Stimulated activated CD8-positive, alpha-beta memory T cell treated with anti-CD3 and anti-CD28 coated beads, Interleukin-2, amount 100 ng/mL, for 1 hour (primary cell): Measurements from ENCODE around the gene ZDHHC20.

ENCODE experiments used
- DNase-seq, 2 donors: peaks; one replicate each; pipeline ENCODE4 v3.0.0-alpha.2; 2020; ENCODE audit warnings: low read depth in 2 of 2

ZDHHC20 gene

DNA sequence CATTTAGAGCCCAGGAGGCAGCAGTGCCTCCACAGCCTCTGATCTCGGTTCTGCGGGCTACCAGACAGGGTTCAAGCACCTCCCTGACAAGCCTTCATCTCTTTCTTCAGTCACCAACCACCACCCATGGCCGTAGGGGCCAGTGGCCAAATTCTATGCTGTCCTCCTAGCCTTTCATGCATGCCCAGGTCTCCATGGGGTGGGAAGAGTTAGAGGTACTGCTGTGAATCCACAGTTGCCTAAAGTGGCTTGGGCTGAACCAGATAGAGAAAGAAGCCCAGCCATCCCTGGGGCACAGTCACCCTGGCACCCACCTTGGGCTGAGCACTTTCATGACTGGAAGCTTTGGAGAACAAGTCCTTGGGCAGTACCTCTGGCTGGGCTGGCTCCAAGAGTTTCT is 97.4 kb downstream of the ZDHHC20 start:
- DNase-seq, result no peak

DNA sequence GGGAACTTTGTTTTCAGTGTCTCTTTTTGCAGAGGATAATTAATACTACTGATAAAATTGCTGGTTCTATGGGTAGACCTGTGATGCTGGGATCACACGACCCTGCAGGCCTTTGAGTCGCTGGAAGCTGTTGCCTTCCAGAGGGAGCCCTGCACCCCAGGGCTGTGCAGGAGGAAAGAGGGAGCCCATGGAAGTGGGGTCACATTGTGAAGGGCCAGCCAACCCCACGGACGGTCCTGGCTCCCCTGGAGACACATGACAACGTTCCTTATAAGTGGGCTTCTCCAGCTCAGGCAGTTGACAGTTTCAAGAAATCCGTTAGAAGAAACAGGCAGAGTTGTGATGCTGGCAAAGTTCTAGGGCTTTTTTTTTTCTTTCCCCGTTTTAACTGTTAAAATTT is 98.0 kb downstream of the ZDHHC20 start:
- no peak for DNase-seq

DNA sequence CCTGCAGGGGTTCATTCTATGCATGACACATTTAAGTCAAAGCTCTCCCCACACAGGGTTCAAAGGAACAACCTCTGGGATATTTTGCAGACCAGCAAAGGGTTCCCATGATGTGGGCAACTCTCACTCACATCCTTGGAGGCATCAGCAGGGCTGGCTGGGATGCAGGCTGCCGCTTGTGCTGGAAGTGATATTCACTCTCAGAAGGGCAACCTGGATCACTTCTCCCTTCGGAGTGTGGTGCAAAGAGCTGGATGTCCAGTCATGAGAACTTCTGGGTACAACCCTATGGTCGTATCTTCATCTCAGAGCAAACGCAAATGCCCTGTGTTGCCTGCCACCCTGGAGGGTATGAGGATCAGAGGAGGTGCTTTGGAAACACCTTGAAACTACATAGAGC is 98.6 kb downstream of the ZDHHC20 start:
- no peak for DNase-seq

GRCh38 chr13:21359855-21360254 is 99.2 kb downstream of the ZDHHC20 start:
- no peak for DNase-seq

DNA sequence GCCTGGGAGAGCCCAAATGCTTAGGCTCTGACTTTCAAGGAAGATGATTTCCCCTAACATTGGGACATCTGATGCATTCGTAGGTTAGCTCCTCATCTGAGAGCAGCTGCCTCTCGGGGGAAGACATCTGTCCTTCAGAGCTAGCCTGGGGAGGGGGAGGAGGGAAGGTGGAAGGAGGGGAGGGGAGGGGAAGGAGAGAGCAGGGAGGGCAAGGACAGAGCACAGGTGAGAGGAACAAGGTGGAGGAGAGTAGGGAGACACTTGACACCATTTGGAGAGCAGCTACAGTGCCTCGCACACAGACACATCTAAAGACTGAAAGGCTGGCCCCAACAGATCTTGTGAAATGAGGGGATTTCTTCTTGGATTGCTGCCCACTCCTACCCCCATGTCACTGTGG is 103.8 kb downstream of the ZDHHC20 start:
- DNase-seq, result no peak

DNA sequence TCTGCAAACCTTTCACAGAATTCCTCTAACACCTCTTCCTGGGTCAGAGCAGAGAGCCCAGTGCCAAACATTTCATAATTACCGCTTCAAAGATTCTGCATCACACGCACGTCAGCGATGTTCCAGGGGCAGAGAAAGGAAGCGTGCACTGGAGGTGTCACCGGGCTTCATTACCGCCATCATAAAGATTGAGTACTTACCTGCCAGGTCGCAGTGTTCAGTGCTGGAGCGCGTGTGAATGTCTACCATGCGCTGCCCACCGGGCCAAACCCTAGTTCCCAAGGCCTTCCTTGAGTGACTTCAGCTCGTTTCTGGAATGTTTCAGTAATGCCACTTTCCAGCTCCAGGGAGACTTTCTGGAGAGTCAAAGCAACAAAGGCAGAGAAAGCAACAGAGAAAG is 104.4 kb downstream of the ZDHHC20 start:
- no peak for DNase-seq

DNA sequence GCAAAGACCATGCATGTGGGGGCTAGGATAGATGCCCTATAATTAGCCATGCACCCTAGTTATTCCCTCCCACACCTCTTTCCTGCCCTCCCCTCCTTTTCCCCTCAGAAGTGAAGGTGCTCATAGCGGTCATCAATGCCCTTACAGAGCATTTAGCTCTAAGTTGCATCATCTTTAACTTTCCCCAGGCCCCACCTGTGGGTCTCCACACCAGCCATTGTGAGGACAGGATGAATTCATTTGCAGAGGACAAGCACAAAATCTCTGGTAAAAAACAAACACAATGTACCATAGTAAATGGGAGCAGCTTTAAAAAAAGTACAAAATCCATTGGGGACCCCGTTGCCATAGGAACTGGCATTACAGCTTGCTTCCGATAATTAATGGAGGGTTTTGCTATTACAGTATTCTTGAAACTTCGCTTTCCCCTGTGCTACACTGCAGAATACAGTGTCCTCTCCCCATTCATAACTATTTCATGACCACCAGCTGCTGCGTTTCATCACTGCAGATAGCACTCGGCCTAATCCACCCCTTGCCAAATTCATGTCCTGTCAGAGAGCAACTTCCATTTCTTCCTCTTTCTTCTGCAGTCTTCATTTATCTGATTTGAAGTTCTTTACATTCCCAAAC is 110.5 kb downstream of the ZDHHC20 start:
- no peak for DNase-seq

GRCh38 chr13:21347753-21348318 is 111.3 kb downstream of the ZDHHC20 start:
- no peak for DNase-seq

DNA sequence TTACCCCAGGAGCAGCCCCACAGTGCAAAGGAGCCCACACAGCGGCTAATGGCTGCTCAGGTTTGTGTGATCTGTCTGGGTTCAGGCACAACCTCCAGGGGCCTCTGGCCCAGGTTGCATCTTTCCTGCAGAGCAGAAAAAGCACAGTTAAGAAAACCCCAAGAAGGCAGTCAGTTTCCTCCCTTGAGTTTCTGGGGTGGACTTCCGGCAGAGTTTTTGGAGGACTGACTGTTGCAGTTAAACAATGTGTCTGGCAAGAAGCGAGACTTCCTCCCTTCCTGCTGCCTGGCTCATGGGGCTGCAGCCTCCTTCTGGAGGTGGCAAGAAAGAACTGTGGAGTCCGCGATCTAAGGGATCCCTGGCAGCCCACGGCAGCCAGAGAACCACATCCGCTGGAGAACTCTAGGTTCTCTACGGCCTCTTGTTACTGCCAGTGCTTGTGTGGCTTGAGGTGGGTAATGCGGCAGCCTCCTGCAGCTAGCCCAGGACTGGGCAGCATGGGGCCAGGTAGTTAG is 114.4 kb downstream of the ZDHHC20 start:
- no peak for DNase-seq

DNA sequence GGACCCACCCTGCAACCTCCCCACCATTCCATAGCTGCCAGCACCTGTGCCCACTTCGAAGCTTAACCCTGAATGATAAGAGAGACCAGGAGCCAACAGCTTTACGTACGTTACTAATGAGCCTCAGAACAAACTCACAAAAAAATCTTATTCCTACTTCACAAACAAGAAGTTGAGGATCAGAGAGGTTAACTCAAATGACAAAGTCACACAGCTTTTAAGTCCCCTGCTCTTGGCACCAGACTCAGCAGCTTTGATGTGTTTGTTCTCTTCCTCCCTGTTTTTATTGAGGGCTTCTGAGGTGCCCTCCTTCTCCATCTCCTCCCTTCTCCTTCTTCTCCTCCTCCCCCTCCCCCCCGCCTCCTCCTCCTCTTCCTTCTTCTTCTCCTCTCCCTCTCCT is 115.4 kb downstream of the ZDHHC20 start:
- DNase-seq, result no peak

DNA sequence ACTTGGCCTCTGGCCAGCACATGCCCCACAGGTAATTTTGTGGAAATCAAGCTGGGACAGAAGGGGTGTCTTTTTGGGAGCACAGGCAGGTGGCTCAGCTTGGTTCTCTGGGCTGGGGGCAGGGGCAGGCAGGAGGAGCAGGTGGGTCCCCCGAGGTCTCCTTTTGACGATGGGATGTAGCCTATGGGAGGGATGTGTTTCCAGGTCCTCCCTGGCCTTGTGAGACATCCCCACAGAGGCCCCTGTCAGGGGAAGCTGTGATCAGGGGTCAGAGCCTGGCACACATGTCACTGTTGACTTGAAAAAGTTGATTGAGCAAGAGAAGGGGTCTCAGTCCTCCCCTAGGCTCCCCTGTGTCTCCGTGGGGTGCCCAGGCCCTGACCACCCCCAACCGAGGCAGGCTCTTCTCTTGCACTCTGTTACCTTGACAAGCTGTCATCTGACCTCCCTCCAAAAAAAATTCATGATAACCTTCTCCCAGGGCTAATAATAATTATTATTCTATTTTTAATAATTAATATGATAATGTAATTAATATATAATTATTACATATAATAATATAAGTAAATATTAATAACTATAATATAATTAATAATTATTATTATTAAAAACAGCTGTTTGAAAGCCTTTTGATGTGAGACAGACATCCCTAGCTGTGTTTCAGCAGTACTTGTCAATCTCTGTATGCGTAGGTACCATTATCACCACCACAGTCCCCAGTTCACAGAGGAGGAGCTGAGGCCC is 116.2 kb downstream of the ZDHHC20 start:
- DNase-seq, result no peak

GRCh38 chr13:21341637-21342422 is 117.3 kb downstream of the ZDHHC20 start:
- no peak for DNase-seq

GRCh38 chr13:21338639-21339278 is 120.3 kb downstream of the ZDHHC20 start:
- DNase-seq, result no peak

DNA sequence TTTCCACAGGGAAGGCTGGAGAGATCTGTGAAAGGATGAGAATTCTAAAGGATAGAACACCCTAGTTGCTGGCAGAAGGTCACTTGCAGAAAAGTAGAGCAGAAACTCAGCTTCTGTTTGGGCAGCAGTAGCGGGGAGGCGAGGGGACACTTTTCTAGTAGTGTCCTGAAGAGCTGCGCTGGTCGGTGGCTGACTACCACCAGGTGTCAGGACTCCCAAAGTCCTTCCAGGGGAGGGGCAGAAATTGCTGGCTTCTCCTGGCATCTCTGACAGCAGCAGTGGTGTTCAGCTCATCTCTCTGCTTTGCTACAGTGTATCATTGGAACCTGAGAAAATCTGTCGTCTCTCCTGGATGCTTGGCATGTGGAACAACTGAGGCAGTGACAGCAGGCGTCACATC is 120.9 kb downstream of the ZDHHC20 start:
- no peak for DNase-seq

- no peak for DNase-seq
These were observed 122.3 kb downstream of the ZDHHC20 start for GRCh38 chr13:21336609-21337349.

DNA sequence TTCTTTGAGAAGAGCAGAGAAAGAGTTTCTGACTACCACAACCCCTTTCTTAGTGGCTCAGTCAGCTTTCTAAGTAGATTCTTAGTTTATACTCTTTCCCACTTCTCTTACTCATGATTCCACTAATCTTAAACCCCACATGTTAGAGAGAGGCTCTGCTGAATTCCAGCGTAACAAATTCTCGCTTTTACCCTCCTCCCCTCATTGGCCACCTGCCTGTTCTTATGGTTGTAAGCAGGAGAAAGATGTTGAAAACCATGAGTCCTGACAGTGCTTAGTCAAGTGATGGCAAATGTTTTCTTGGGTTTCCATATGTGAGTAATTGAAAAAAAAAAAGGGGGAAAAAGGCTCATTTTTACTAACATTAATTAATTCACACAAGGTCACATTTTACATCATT is 125.9 kb downstream of the ZDHHC20 start:
- no peak for DNase-seq

DNA sequence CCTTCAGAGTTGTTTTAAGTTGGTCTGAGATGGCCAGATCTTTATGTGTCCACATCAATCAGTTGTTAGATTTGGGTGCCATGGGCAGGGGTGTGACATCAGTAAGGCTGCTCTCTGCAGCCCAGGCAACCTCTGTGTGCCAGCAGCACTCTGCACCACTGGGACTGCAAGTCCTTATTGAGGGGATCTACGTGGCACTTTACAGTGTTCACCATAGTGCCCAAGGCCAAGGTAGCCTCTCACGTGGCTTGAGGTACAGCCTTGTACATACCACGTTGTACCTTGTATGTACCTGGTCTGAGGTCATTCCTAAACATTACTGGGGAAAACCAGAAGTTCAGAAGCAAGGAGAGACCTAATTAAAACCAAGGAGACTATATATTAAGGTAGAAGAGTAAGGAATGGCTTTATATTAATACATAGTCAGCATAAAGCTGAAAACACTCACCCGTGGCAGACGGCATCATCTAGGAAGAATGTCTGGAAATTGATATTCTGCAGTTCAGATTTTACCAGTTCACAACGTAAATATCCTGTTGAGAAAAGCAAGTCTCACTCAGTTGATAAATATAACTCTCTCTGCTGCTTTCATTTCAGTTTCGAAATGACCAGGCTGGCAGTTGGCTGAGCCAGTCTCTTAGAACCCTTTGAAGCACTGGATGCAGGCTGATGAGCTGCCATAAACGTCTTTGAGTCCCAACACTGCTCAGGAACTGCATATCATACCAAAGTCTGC is 128.8 kb downstream of the ZDHHC20 start:
- DNase-seq, result no peak

DNA sequence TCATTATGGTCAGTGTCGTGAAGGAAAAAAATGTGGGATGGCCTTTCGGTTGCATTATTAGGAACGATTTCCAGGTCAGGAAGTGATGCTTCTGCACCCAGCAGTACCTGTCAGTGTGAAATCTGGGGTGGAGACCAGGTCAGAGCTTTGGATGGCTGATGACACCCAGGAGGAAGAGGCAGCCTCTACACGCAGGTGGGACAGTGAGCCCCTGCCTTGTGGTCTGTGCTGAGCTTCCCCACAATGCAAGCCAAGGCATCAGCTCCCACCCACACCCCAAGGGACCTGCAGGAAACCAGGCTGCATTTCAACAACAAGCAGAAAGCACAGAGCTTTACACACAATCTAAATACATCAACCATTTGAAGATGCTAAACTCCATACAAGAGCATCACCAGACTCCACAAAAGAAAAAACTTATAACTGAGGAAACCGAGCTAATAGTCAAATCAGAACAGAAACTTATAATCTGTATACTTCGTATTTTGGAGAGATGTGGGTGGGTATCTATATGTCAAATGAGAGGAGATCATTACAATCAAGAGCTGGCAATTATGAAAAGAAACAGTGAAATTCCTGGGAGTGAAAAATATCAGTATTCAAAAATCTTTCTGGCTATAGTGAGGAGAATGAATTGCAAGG is 130.1 kb downstream of the ZDHHC20 start:
- no peak for DNase-seq

DNA sequence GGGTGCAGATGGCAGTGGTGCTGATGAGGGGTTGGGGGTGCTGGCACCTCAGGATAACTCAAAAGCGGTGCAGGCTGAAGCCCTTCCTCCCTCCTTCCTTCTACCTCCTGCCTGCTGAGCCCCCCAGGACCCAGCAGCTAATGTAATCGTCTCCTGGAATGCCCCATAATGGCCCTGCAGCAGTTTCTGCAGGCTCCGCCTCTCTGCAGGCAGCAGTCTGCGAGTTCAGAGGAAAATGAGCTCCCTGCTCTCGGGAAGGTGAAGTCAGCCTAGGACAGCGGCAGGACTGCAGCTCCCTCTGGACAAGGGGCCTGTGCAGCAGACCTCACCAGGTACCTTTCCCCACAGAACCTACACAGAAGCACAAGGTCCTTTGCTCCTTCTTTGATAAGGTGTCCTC is 130.9 kb downstream of the ZDHHC20 start:
- DNase-seq, result no peak
